B cell (primary cell): ENCODE results near the gene RPS24.
"Not testable (repeated sequence)": the region's sequence is repeated elsewhere in the genome, so short reads cannot be mapped to it uniquely, and the experiment has no call there.

Experiments
- CTCF ChIP-seq: fragments of 200-600 bp; IDR thresholded peaks from one replicate; pipeline ENCODE4 v1.8.0; 2022; ENCODE audit warnings: antibody characterized with exemption, mild to moderate bottlenecking
- EZH2 ChIP-seq: IDR thresholded peaks from 2 replicates; pipeline ENCODE4 v1.6.1; 2012; ENCODE audit warnings: borderline replicate concordance, low read depth, mild to moderate bottlenecking, moderate library complexity, low read length; ENCODE audit not compliant: insufficient read depth, poor library complexity, severe bottlenecking

DNA sequence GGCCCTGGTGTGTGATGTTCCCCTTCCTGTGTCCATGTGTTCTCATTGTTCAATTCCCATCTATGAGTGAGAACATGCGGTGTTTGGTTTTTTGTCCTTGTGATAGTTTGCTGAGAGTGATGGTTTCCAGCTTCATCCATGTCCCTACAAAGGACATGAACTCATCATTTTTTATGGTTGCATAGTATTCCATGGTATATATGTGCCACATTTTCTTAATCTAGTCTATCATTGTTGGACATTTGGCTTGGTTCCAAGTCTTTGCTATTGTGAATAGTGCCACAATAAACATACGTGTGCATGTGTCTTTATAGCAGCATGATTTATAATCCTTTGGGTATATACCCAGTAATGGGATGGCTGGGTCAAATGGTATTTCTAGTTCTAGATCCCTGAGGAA lies 31.3 kb downstream of the RPS24 start:
- TF ChIP-seq CTCF, EZH2: not testable (repeated sequence)
